Choroid plexus epithelial cell (primary cell): ENCODE data around the gene DPP10.

Experiments used
- DNase-seq: peaks from one replicate; pipeline ENCODE4 v3.0.0-alpha.2; 2010; ENCODE audit warnings: low read depth
- H3K4me3 ChIP-seq: 2 replicates; pipeline ENCODE4 v1.5.1; 2011; ENCODE audit warnings: low read depth, mild to moderate bottlenecking, control low read depth, low read length, moderate library complexity
- CTCF ChIP-seq: conservative IDR thresholded peaks from 2 replicates; pipeline ENCODE4 v1.5.1; 2011; ENCODE audit warnings: low read depth, mild to moderate bottlenecking, control low read depth, inconsistent platforms, low read length, moderate library complexity

The DPP10 gene

GRCh38 chr2:115569547-115569946 is 1127.1 kb downstream of the DPP10 start:
- no peak for TF ChIP-seq CTCF
- H3K4me3 ChIP-seq, result no peak overlapping the region
- DNase-seq, result peak; percentile 0

- no peak for TF ChIP-seq CTCF
- no peak overlapping the region for H3K4me3 ChIP-seq
- no peak for DNase-seq
Observed at GRCh38 chr2:115572746-115573145, 1130.3 kb downstream of the DPP10 start.

- H3K4me3 ChIP-seq, result no peak overlapping the region
- no peak for DNase-seq
- no peak for TF ChIP-seq CTCF
Observed at GRCh38 chr2:115573756-115574155, 1131.3 kb downstream of the DPP10 start.

GRCh38 chr2:115574667-115575066 is 1132.2 kb downstream of the DPP10 start:
- DNase-seq, result no peak
- TF ChIP-seq CTCF, result no peak
- no peak overlapping the region for H3K4me3 ChIP-seq

GRCh38 chr2:115580784-115581183 is 1138.3 kb downstream of the DPP10 start:
- H3K4me3 ChIP-seq, result no peak overlapping the region
- no peak for TF ChIP-seq CTCF
- no peak for DNase-seq

- no peak overlapping the region for H3K4me3 ChIP-seq
- DNase-seq, result no peak
- TF ChIP-seq CTCF, result no peak
Observed at GRCh38 chr2:115584507-115584906, 1142.1 kb downstream of the DPP10 start.

- no peak overlapping the region for H3K4me3 ChIP-seq
- TF ChIP-seq CTCF, result no peak
- DNase-seq, result no peak
Observed at GRCh38 chr2:115596659-115597375, 1154.4 kb downstream of the DPP10 start.
